Small intestine (tissue), 7 donors: Measurements from ENCODE around the gene ITSN2. TPM values are rescaled to one million over a fixed set of nuclear protein-coding genes. Genes with fewer than 3 reads are reported as not detected.

Experiments used
- DNase-seq, 2 donors: peaks; one replicate each; pipeline versions ENCODE4 v3.0.0 to v3.0.0-alpha.2; 2013
- FAIRE-seq: peaks from 2 replicates; lab custom pipeline; 2012; peaks lifted over from hg19 to GRCh38; lab: Jason Lieb, UNC
- H3K27ac ChIP-seq, 3 donors: one replicate each; pipeline ENCODE4 v1.5.1; 2013; ENCODE audit warnings: low read length in 2 of 3, mild to moderate bottlenecking in 2 of 3, control low read depth in 1 of 3, inconsistent platforms in 1 of 3, low read depth in 1 of 3, moderate library complexity in 1 of 3
- H3K27me3 ChIP-seq, 3 donors: one replicate each; pipeline ENCODE4 v1.6.1; 2013; ENCODE audit warnings: low read length in 3 of 3, inconsistent platforms in 1 of 3; ENCODE audit not compliant: control insufficient read depth in 3 of 3, insufficient read depth in 3 of 3
- H3K36me3 ChIP-seq, 3 donors: one replicate each; pipeline ENCODE4 v1.6.1; 2013; ENCODE audit warnings: low read length in 3 of 3, inconsistent platforms in 1 of 3, low read depth in 1 of 3, mild to moderate bottlenecking in 1 of 3, moderate library complexity in 1 of 3; ENCODE audit not compliant: control insufficient read depth in 3 of 3, insufficient read depth in 2 of 3
- H3K4me1 ChIP-seq, 3 donors: one replicate each; pipeline ENCODE4 v1.6.1; 2013; ENCODE audit warnings: low read length in 2 of 3, inconsistent platforms in 1 of 3, low read depth in 1 of 3, mild to moderate bottlenecking in 1 of 3, moderate library complexity in 1 of 3; ENCODE audit not compliant: control insufficient read depth in 3 of 3, insufficient read depth in 2 of 3
- H3K4me3 ChIP-seq, 3 donors: one replicate each; pipeline ENCODE4 v1.5.1; 2013; ENCODE audit warnings: low read length in 3 of 3, control low read depth in 1 of 3, inconsistent platforms in 1 of 3, low read depth in 1 of 3, mild to moderate bottlenecking in 1 of 3, moderate library complexity in 1 of 3
- H3K9me3 ChIP-seq, 2 donors: one replicate each; pipeline ENCODE4 v1.6.1; 2013; ENCODE audit warnings: low read depth in 1 of 2, low read length in 1 of 2; ENCODE audit not compliant: control insufficient read depth in 2 of 2, insufficient read depth in 1 of 2
- WGBS, 3 donors: extraction: QIAGEN DNeasy Blood & Tissue Kit; methylation state at CpG; one replicate each; pipeline ENCODE4 v1.1.7; 2013; 5-methylcytosine and 5-hydroxymethylcytosine counted together
- polyA plus RNA-seq, 4 donors: library from polyadenylated mRNA; stranded (reverse) in 3 of 4; unstranded in 1 of 4; fragments of 200-250 nt in 3 of 4; fragments of 120-200 nt in 1 of 4; gene quantifications; one replicate each; pipeline versions ENCODE4 v1.2.1 to v1.2.3, GENCODE V29; 2013
- donor health status: healthy with polysubstance abuse.
- donor health status: control.
- donor health status: control.
- donor health status: Bipolar disorder and iron deficiency.
- donor health status: healthy.

Gene ITSN2
- polyA plus RNA-seq, 4 donors, result 16.3 to 37.1 (median 29.5) TPM

GRCh38 chr2:24287171-24287570 is 73.2 kb downstream of the ITSN2 start:
- peaks cover 2 to 13% (median 3%) of the 10 kb centered on the region in 3 donors for H3K36me3 ChIP-seq
- no peak overlapping the region for H3K27ac ChIP-seq
- no peaks in the 10 kb centered on the region for H3K4me1 ChIP-seq
- no peaks in the 10 kb centered on the region for H3K27me3 ChIP-seq
- DNase-seq (no peak), FAIRE-seq (no peak)
- WGBS, 3 donors, result 98 to 100% (median 100%) methylated on average over 1 of the region's 1 CpG
- no peak overlapping the region for H3K4me3 ChIP-seq
- H3K9me3 ChIP-seq, result no peaks in the 10 kb centered on the region

DNA sequence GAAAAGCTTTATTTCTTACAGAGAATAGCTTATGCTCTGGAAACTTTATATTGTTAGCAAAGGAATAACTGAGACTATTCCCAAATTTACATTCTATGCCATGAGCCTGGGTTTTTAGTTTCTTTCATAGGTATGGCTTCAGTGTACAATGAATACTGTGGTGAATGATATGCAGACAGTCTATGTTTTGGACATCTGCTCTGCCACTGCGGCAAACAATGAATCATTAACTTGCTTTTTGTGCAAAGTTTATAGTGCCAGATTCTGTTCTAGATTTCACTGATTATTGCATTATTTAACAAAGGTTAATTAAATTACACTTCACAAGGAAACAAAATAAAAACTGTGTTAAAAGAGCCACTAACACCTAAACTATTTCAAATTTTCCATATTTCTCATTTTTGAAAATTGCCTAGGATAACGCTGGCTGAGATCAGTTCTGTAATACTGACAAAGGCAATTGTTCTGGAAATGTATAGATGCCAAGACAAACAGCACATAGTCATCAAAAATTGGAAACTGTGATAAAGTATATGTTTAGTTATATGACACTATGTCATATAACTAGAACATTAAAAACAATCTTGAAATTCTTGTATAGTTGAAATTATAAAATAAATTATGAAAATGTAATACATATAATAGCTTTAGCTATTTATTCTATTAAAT is 74.7 kb downstream of the ITSN2 start:
- Histone ChIP-seq H3K36me3 (peaks cover 0 to 8% (median 2%) of the 10 kb centered on the region in 3 donors), H3K27ac (no peak overlapping the region), H3K4me1 (no peaks in the 10 kb centered on the region), H3K27me3 (no peaks in the 10 kb centered on the region), H3K4me3 (no peak overlapping the region), H3K9me3 (no peaks in the 10 kb centered on the region)
- DNase-seq (no peak), FAIRE-seq (peak; percentile 74)
- 50 to 69% (median 68%) methylated on average over 2 of the region's 2 CpGs for whole genome bisulfite sequencing, 3 donors

- Histone ChIP-seq H3K36me3 (peaks cover 0 to 8% (median 0%) of the 10 kb centered on the region in 3 donors), H3K27me3 (no peaks in the 10 kb centered on the region), H3K4me3 (no peak overlapping the region), H3K27ac (no peak overlapping the region), H3K4me1 (no peaks in the 10 kb centered on the region), H3K9me3 (no peaks in the 10 kb centered on the region)
- no peak for DNase-seq
- no peak for FAIRE-seq
- 97% methylated on average over 2 of the region's 2 CpGs for WGBS, 3 donors
Observed at GRCh38 chr2:24280645-24281044, 79.7 kb downstream of the ITSN2 start.

DNA sequence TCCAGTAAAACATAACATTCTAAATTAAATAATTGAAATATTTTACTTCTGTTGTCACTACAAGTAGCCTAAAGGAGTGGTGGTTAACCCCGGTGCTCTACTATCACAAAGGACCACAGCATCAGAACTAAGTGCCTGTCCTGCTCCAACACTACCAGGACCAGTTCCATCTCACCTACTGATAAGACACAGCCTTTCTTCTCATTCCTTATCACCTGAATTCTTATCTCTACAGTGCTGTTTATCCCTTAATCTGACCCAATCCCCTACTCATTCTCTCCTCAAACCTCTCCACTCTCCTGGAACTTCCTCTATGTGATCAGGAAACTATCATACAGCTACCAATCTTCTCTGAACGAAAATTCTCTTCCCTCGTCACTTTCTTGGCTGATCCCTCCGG is 80.2 kb downstream of the ITSN2 start:
- no peak for FAIRE-seq

GRCh38 chr2:24276349-24276899 is 83.9 kb downstream of the ITSN2 start:
- DNase-seq, result peak; percentile 2 to 5

More for the DNA sequence above, 80.2 kb downstream of the ITSN2 start:
- WGBS, 3 donors, result 88 to 93% (median 92%) methylated on average over 4 of the region's 4 CpGs
- Histone ChIP-seq H3K4me3 (no peak overlapping the region), H3K4me1 (no peaks in the 10 kb centered on the region), H3K27me3 (no peaks in the 10 kb centered on the region), H3K27ac (no peak overlapping the region), H3K36me3 (peaks cover 0 to 9% (median 0%) of the 10 kb centered on the region in 3 donors), H3K9me3 (no peaks in the 10 kb centered on the region)
- no peak for DNase-seq

GRCh38 chr2:24274809-24275208 is 85.5 kb downstream of the ITSN2 start:
- Histone ChIP-seq H3K27me3 (no peaks in the 10 kb centered on the region), H3K4me1 (no peaks in the 10 kb centered on the region), H3K36me3 (peaks cover 3 to 14% (median 9%) of the 10 kb centered on the region in 3 donors), H3K9me3 (no peaks in the 10 kb centered on the region), H3K27ac (no peak overlapping the region), H3K4me3 (no peak overlapping the region)
- FAIRE-seq (no peak), DNase-seq (no peak)

More at GRCh38 chr2:24276349-24276899, 83.9 kb downstream of the ITSN2 start:
- Histone ChIP-seq H3K27me3 (no peaks in the 10 kb centered on the region), H3K9me3 (no peaks in the 10 kb centered on the region), H3K27ac (no peak overlapping the region), H3K4me1 (no peaks in the 10 kb centered on the region), H3K36me3 (peaks cover 0 to 11% (median 8%) of the 10 kb centered on the region in 3 donors), H3K4me3 (no peak overlapping the region)
- 49 to 56% (median 50%) methylated on average over 4 of the region's 4 CpGs for WGBS, 3 donors
- no peak for FAIRE-seq

GRCh38 chr2:24273598-24273997 is 86.7 kb downstream of the ITSN2 start:
- Histone ChIP-seq H3K9me3 (no peaks in the 10 kb centered on the region), H3K4me3 (no peak overlapping the region), H3K27me3 (no peaks in the 10 kb centered on the region), H3K36me3 (peaks cover 5 to 16% (median 16%) of the 10 kb centered on the region in 3 donors), H3K4me1 (no peaks in the 10 kb centered on the region), H3K27ac (no peak overlapping the region)
- DNase-seq (no peak), FAIRE-seq (no peak)
- 93 to 95% (median 94%) methylated on average over 2 of the region's 2 CpGs for WGBS, 3 donors

DNA sequence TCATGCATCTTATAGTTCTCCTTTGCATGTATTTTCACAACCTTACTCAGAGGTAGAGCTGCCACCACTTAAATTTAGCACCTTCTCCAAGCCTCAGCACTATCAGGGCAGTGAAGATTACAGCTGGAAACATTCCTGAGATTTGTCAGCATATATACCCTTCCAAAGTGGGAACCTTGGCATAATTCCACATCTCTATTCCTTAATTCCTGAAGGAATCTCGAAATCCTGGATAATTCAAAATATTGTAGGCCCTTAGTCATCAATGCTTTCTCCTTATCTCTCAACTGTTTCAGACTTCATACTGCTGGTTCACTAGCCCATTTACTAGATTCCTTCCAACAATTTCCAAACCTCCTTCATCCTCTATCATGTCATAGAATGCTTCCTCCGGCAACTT is 87.4 kb downstream of the ITSN2 start:
- H3K9me3 ChIP-seq, result no peaks in the 10 kb centered on the region
- DNase-seq (no peak), FAIRE-seq (no peak)
- 93 to 96% (median 93%) methylated on average over 2 of the region's 2 CpGs for WGBS, 3 donors
- H3K36me3 ChIP-seq, result peaks cover 5 to 16% (median 16%) of the 10 kb centered on the region in 3 donors
- no peaks in the 10 kb centered on the region for H3K27me3 ChIP-seq
- no peak overlapping the region for H3K27ac ChIP-seq
- no peaks in the 10 kb centered on the region for H3K4me1 ChIP-seq
- no peak overlapping the region for H3K4me3 ChIP-seq
